Body of pancreas (tissue), 4 donors: ENCODE measurements around the gene SLBP.

ENCODE experiments used
- POLR2A ChIP-seq, 3 donors: fragments of 450-650 bp; IDR thresholded peaks; one replicate each; pipeline ENCODE4 v1.6.1; 2016; ENCODE audit warnings: antibody characterized with exemption in 3 of 3, mild to moderate bottlenecking in 2 of 3
- TF ChIP-seq, protein P1 (sequence below), 7 experiments: fragments of 450-650 bp in 4 of 7; fragments of 200-600 bp in 3 of 7; sonication (generic) in 3 of 7; IDR thresholded peaks; one replicate each; pipeline ENCODE4 v1.5.1; 2016 to 2019; ENCODE audit warnings: antibody characterized with exemption in 7 of 7

DNA sequence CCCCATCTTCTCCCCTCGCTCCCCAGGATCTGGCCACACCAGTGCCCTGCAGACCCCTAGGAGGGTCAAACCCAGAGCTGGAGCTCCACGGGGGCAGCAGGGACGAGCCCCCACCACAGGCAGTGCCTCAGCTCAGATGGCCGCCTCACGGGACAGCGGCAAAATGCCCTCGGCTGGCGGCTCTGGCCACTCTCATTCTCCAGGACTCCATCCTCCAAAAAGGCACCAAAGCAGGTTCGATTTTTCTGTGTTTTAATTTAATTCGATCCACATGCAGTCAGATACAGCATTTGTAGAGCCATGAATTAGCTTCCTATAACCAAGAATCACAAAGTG, 36.3 kb downstream of the SLBP start:
- TF ChIP-seq, protein P1, sequence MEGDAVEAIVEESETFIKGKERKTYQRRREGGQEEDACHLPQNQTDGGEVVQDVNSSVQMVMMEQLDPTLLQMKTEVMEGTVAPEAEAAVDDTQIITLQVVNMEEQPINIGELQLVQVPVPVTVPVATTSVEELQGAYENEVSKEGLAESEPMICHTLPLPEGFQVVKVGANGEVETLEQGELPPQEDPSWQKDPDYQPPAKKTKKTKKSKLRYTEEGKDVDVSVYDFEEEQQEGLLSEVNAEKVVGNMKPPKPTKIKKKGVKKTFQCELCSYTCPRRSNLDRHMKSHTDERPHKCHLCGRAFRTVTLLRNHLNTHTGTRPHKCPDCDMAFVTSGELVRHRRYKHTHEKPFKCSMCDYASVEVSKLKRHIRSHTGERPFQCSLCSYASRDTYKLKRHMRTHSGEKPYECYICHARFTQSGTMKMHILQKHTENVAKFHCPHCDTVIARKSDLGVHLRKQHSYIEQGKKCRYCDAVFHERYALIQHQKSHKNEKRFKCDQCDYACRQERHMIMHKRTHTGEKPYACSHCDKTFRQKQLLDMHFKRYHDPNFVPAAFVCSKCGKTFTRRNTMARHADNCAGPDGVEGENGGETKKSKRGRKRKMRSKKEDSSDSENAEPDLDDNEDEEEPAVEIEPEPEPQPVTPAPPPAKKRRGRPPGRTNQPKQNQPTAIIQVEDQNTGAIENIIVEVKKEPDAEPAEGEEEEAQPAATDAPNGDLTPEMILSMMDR (IDR thresholded peaks at IDR 0.05) = no peak
- no peak for TF ChIP-seq POLR2A (IDR thresholded peaks at IDR 0.05)
